HCT116 (cell line): ENCODE results near the gene CECR2. TPM values are rescaled to one million over a fixed set of nuclear protein-coding genes. Genes with fewer than 3 reads are reported as not detected.

ENCODE experiments used
- ATAC-seq: fragments of 200-7000 bp; cut with Tn5 transposase; 2 replicates; pipeline ENCODE4 v1.9.1; 2020; ENCODE audit warnings: mild to moderate bottlenecking, moderate library complexity
- BruUV-seq: library from RNA; stranded (reverse); fragments of 400-500 nt; replicated peaks from 2 replicates; lab custom pipeline; 2021; lab: Mats Ljungman, UMichigan
- CTCF ChIA-PET: fragments of 300-600 bp; sonication (Branson Sonifier 250); formaldehyde crosslinking; loops from one replicate; lab custom pipeline; 2021; ENCODE audit warnings: antibody characterized with exemption; lab: Charles Lee
- POLR2A ChIA-PET: fragments of 300-600, 350-600 bp; sonication (Branson Sonifier 250); formaldehyde crosslinking; loops from one replicate; lab custom pipeline; 2021; ENCODE audit warnings: antibody characterized with exemption; lab: Charles Lee
- RAD21 ChIA-PET, 2 experiments: fragments of 300-600 bp; sonication (Branson Sonifier 250); formaldehyde crosslinking; loops; one replicate each; lab custom pipeline; 2023; ENCODE audit warnings: low total read pairs in 2 of 2; ENCODE audit not compliant: uncharacterized antibody in 2 of 2, unreplicated experiment in 2 of 2, low non-redundant PET in 1 of 2; lab: Charles Lee
- DNase-seq: peaks from one replicate; pipeline ENCODE4 v3.0.0-alpha.2; 2010; ENCODE audit warnings: low read depth, low spot score
- H2AFZ ChIP-seq: fragments of 200-600 bp; shearing (Covaris generic), sonication (generic); 2 replicates; pipeline ENCODE4 v1.6.1; 2017; ENCODE audit warnings: low read depth, mixed run types, mixed read lengths, antibody characterized with exemption, low read length; ENCODE audit not compliant: poor library complexity, severe bottlenecking
- H3K27ac ChIP-seq: 2 replicates; pipeline ENCODE4 v1.5.1; 2012; ENCODE audit warnings: low read depth, low read length
- H3K27me3 ChIP-seq: fragments of 200-600 bp; sonication (generic); 2 replicates; pipeline ENCODE4 v1.6.1; 2016; ENCODE audit warnings: mixed run types, low read length, mixed read lengths; ENCODE audit not compliant: insufficient read depth
- H3K36me3 ChIP-seq, 2 experiments: fragments of 200-500 bp in 1 of 2; fragments of 200-600 bp in 1 of 2; sonication (Bioruptor generic) in 1 of 2; sonication (generic) in 1 of 2; 2 replicates each; pipeline versions ENCODE4 v1.5.1 to v1.6.1; 2014 to 2016; ENCODE audit warnings: low read length in 2 of 2, inconsistent platforms in 1 of 2, mixed read lengths in 1 of 2, mixed run types in 1 of 2; ENCODE audit not compliant: insufficient read depth in 2 of 2, control insufficient read depth in 1 of 2
- H3K4me1 ChIP-seq, 2 experiments: fragments of 200-600 bp in 1 of 2; sonication (generic) in 1 of 2; 2 replicates each; pipeline versions ENCODE4 v1.5.1 to v1.6.1; 2012 to 2017; ENCODE audit warnings: low read length in 2 of 2, inconsistent platforms in 1 of 2, mild to moderate bottlenecking in 1 of 2, mixed read lengths in 1 of 2, mixed run types in 1 of 2, moderate library complexity in 1 of 2; ENCODE audit not compliant: insufficient read depth in 2 of 2, control insufficient read depth in 1 of 2
- H3K4me2 ChIP-seq: fragments of 200-600 bp; sonication (generic); 2 replicates; pipeline ENCODE4 v1.6.1; 2017; ENCODE audit warnings: mixed run types, low read length, mixed read lengths
- H3K4me3 ChIP-seq, 2 experiments: fragments of 200-600 bp in 1 of 2; sonication (generic) in 1 of 2; replicated peaks in 1 of 2; 2 replicates each; pipeline ENCODE4 v1.5.1; 2011 to 2016; ENCODE audit warnings: low read length in 2 of 2, control low read depth in 1 of 2, low read depth in 1 of 2, mild to moderate bottlenecking in 1 of 2, mixed read lengths in 1 of 2, mixed run types in 1 of 2
- H3K79me2 ChIP-seq: fragments of 200-600 bp; sonication (generic); 2 replicates; pipeline ENCODE4 v1.6.1; 2017; ENCODE audit warnings: mild to moderate bottlenecking, mixed run types, low read length, moderate library complexity, mixed read lengths; ENCODE audit not compliant: insufficient read depth
- H3K9ac ChIP-seq: fragments of 200-600 bp; sonication (generic); 2 replicates; pipeline ENCODE4 v1.6.1; 2016; ENCODE audit warnings: low read length, mixed read lengths
- H3K9me2 ChIP-seq: fragments of 200-600 bp; sonication (generic), shearing (Covaris generic); 2 replicates; pipeline ENCODE4 v1.6.1; 2017; ENCODE audit warnings: mixed run types, mild to moderate bottlenecking, moderate library complexity; ENCODE audit not compliant: insufficient read depth
- H3K9me3 ChIP-seq, 2 experiments: fragments of 200-500 bp in 1 of 2; fragments of 200-600 bp in 1 of 2; sonication (Bioruptor generic) in 1 of 2; sonication (generic) in 1 of 2; 2 replicates each; pipeline ENCODE4 v1.6.1; 2014 to 2017; ENCODE audit warnings: low read length in 2 of 2, mixed read lengths in 2 of 2, inconsistent platforms in 1 of 2, low read depth in 1 of 2, mild to moderate bottlenecking in 1 of 2, mixed run types in 1 of 2, moderate library complexity in 1 of 2; ENCODE audit not compliant: control insufficient read depth in 1 of 2, insufficient read depth in 1 of 2
- H4K20me1 ChIP-seq: fragments of 200-600 bp; sonication (generic), shearing (Covaris generic); 2 replicates; pipeline ENCODE4 v1.6.1; 2017; ENCODE audit warnings: mixed run types, mild to moderate bottlenecking, moderate library complexity; ENCODE audit not compliant: insufficient read depth
- CBX3 ChIP-seq: IDR thresholded peaks from 2 replicates; pipeline ENCODE4 v1.6.1; 2012; ENCODE audit warnings: low read depth
- ELF1 ChIP-seq: IDR thresholded peaks from 2 replicates; pipeline ENCODE4 v1.6.1; 2012; ENCODE audit warnings: low read depth, borderline replicate concordance
- EZH2 ChIP-seq: fragments of 200-600 bp; sonication (generic); IDR thresholded peaks from 2 replicates; pipeline ENCODE4 v1.6.1; 2017; ENCODE audit warnings: antibody characterized with exemption, mixed run types
- FOSL1 ChIP-seq: IDR thresholded peaks from 2 replicates; pipeline ENCODE4 v1.6.1; 2012; ENCODE audit warnings: low read depth
- JUND ChIP-seq: IDR thresholded peaks from 2 replicates; pipeline ENCODE4 v1.6.1; 2012
- POLR2A ChIP-seq: IDR thresholded peaks from 2 replicates; pipeline ENCODE4 v1.7.0; 2011; ENCODE audit warnings: borderline replicate concordance; ENCODE audit not compliant: insufficient read depth, insufficient read length; ENCODE audit errors: extremely low read depth
- POLR2AphosphoS5 ChIP-seq: IDR thresholded peaks from 2 replicates; pipeline ENCODE4 v1.6.1; 2011; ENCODE audit warnings: mild to moderate bottlenecking, low read depth, low read length, moderate library complexity
- RAD21 ChIP-seq: IDR thresholded peaks from 2 replicates; pipeline ENCODE4 v1.6.1; 2012; ENCODE audit warnings: low read depth, mild to moderate bottlenecking
- REST ChIP-seq: IDR thresholded peaks from 2 replicates; pipeline ENCODE4 v1.6.1; 2012; ENCODE audit warnings: low read depth
- SIN3A ChIP-seq: IDR thresholded peaks from 2 replicates; pipeline ENCODE4 v1.6.1; 2012; ENCODE audit warnings: low read depth
- SP1 ChIP-seq: IDR thresholded peaks from 2 replicates; pipeline ENCODE4 v1.6.1; 2012; ENCODE audit warnings: low read depth
- TCF7L2 ChIP-seq: IDR thresholded peaks from 2 replicates; pipeline ENCODE4 v1.7.0; 2011; ENCODE audit warnings: borderline replicate concordance, inconsistent platforms; ENCODE audit not compliant: insufficient read depth, insufficient read length; ENCODE audit errors: extremely low read depth
- YY1 ChIP-seq: IDR thresholded peaks from 2 replicates; pipeline ENCODE4 v1.6.1; 2011; ENCODE audit warnings: low read length, low read depth, moderate library complexity, mild to moderate bottlenecking; ENCODE audit not compliant: insufficient replicate concordance; ENCODE audit errors: extremely low read depth
- ZBTB33 ChIP-seq: IDR thresholded peaks from 2 replicates; pipeline ENCODE4 v1.6.1; 2011; ENCODE audit warnings: mild to moderate bottlenecking, low read length, moderate library complexity; ENCODE audit not compliant: insufficient replicate concordance; ENCODE audit errors: extremely low read depth
- ZFX ChIP-seq: fragments of 450-650 bp; IDR thresholded peaks from 2 replicates; pipeline ENCODE4 v1.6.1; 2017
- ZNF274 ChIP-seq: fragments of 200-500 bp; sonication (Bioruptor generic); IDR thresholded peaks from 2 replicates; pipeline ENCODE4 v1.6.1; 2014; ENCODE audit warnings: mild to moderate bottlenecking, low read depth, low read length, inconsistent platforms
- intact Hi-C: fragments of 100-400 bp; cut with micrococcal nuclease; formaldehyde crosslinking; loops from 2 replicates; pipeline ENCODE4 v1.10.0; 2022
- total RNA-seq: library from RNA; stranded (reverse); gene quantifications from one replicate; pipeline ENCODE4 v1.2.1, GENCODE V29; 2021; ENCODE audit not compliant: unreplicated experiment
- TF ChIP-seq, protein P1 (sequence below): IDR thresholded peaks from 2 replicates; pipeline ENCODE4 v1.6.1; 2012
- TF ChIP-seq, protein P2 (sequence below), 3 experiments: fragments of 200-600 bp in 1 of 3; sonication (generic) in 1 of 3; IDR thresholded peaks in 2 of 3; conservative IDR thresholded peaks in 1 of 3; 2 replicates each; pipeline ENCODE4 v1.5.1; 2012 to 2017; ENCODE audit warnings: low read depth in 2 of 3, low read length in 2 of 3, antibody characterized with exemption in 1 of 3, borderline replicate concordance in 1 of 3, control low read depth in 1 of 3, mild to moderate bottlenecking in 1 of 3, mixed read lengths in 1 of 3, mixed run types in 1 of 3, moderate library complexity in 1 of 3; ENCODE audit not compliant: insufficient read depth in 1 of 3
- TF ChIP-seq, protein P3 (sequence below): IDR thresholded peaks from 2 replicates; pipeline ENCODE4 v1.6.1; 2012

CECR2 gene
- total RNA-seq, 1 experiment from 2014 or later: 6.0 TPM

GRCh38 chr22:17491090-17491640, 121.9 kb downstream of the CECR2 start:
- Histone ChIP-seq H3K4me1 (no peaks in the 10 kb centered on the region), H3K9ac (no peak overlapping the region), H3K36me3 (no peaks in the 10 kb centered on the region), H3K27ac (no peak overlapping the region), H3K4me3 (no peak overlapping the region), H4K20me1 (no peaks in the 10 kb centered on the region), H3K9me3 (no peaks in the 10 kb centered on the region), H2AFZ (no peak overlapping the region), H3K27me3 (no peaks in the 10 kb centered on the region), H3K9me2 (no peaks in the 10 kb centered on the region), H3K79me2 (no peaks in the 10 kb centered on the region), H3K4me2 (no peak overlapping the region)
- ATAC-seq (no peak), DNase-seq (no peak)
- ChIA-PET POLR2A (no interaction called here), CTCF (interaction anchor here (1.0 to 1.5 kb wide), 2 partner anchors 9 to 320 kb away, joined by 3 read pairs; no protein-coding TSS in a partner anchor), RAD21 (no interaction called here)
- no TSS peak for BruUV-seq
- intact Hi-C loops: no loop called here
- TF ChIP-seq REST: no peak
- TF ChIP-seq CBX3: no peak
- no peak for TF ChIP-seq TCF7L2
- TF ChIP-seq ZNF274: no peak
- TF ChIP-seq SP1: no peak
- no peak for TF ChIP-seq POLR2AphosphoS5
- no peak for TF ChIP-seq FOSL1
- TF ChIP-seq RAD21: no peak
- TF ChIP-seq JUND: no peak
- TF ChIP-seq, protein P1, sequence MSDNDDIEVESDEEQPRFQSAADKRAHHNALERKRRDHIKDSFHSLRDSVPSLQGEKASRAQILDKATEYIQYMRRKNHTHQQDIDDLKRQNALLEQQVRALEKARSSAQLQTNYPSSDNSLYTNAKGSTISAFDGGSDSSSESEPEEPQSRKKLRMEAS: no peak
- no peak for TF ChIP-seq ZBTB33
- TF ChIP-seq, protein P2, sequence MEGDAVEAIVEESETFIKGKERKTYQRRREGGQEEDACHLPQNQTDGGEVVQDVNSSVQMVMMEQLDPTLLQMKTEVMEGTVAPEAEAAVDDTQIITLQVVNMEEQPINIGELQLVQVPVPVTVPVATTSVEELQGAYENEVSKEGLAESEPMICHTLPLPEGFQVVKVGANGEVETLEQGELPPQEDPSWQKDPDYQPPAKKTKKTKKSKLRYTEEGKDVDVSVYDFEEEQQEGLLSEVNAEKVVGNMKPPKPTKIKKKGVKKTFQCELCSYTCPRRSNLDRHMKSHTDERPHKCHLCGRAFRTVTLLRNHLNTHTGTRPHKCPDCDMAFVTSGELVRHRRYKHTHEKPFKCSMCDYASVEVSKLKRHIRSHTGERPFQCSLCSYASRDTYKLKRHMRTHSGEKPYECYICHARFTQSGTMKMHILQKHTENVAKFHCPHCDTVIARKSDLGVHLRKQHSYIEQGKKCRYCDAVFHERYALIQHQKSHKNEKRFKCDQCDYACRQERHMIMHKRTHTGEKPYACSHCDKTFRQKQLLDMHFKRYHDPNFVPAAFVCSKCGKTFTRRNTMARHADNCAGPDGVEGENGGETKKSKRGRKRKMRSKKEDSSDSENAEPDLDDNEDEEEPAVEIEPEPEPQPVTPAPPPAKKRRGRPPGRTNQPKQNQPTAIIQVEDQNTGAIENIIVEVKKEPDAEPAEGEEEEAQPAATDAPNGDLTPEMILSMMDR (IDR thresholded peaks at IDR 0.05 in 2 of 3, conservative IDR thresholded peaks at IDR 0.05 in 1 of 3; ENCODE audit: borderline replicate concordance in 1 of 3, insufficient read depth in 1 of 3, low read depth in 2 of 3, low read length in 2 of 3): no peak
- no peak for TF ChIP-seq EZH2
- no peak for TF ChIP-seq ZFX
- no peak for TF ChIP-seq YY1
- no peak for TF ChIP-seq POLR2A
- TF ChIP-seq SIN3A: no peak
- TF ChIP-seq, protein P3, sequence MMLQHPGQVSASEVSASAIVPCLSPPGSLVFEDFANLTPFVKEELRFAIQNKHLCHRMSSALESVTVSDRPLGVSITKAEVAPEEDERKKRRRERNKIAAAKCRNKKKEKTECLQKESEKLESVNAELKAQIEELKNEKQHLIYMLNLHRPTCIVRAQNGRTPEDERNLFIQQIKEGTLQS: no peak
- no peak for TF ChIP-seq ELF1
- TF ChIP-seq, all 23 proteins: peak for 0
